GM18861 (cell line): Measurements from ENCODE around the gene HS3ST3A1.

Experiments used
- ATAC-seq: cut with Tn5 transposase; IDR thresholded peaks from one replicate; pipeline ENCODE4 v1.9.1; 2021; ENCODE audit not compliant: unreplicated experiment

Gene HS3ST3A1

DNA sequence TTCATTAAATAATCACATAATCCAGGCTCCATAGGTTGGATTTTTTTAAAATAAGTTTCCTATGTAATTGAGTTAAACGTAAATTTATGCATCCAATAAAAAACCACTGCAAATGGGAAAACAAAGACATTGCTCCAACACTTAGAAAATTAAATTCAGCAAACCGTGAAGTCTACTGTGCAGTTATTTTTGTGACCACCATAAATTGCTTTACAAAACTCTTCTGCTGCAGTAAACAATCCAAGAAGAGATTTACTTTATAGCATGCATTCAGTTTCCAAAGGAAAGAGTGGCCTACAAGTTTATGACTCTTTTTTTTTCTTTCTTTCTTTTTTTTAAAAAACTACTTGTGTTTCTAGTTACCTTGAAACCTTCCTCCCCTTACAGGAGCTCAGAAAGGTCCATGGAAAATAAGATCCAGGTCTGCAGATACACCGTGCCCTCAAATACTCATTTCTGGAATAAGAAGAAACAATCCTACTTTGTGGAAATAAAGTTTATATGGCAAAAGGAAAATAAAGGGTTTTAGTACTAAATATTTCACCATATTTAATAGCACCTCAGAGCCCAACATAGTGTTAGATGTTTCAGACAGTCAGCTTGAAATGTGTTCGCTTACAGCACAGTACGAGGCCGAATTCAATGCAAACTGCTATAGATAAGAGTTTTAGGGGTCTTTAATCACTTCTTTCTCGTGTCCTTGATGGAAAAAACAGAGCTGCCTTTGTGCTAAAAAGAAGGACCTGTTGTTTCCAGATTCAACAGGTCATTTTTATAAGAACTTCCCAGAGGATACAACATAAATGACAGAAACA, 3.2 kb downstream of the HS3ST3A1 start:
- ATAC-seq, result no peak

DNA sequence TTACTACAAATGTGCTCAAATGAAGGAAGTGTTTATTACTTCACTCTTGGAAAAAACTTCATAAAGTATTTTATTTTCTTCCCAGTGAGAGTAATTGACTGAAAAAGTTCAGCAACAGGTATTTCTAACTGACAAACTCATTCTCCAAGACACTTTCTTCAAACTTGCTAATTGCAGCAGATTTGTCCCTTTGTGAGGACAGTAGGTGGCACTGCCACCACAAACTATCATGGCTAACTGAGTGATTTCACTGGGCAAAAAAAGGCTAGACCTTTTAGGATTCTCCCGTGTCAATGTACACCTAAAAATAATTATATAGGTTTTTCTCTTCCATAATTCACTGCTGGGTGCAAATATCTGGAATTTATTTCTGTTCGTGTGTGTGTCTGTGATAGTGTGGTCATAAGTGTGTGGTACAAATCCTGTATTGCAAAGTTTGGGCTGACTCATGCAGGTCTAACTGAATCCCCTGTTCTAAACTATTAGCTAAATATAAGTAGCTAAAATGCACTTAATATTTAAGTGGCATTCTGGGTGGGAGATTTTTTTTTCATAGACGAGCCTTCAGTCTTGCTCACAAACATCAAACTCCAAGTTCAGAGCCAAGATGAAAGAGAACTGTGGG, 3.9 kb downstream of the HS3ST3A1 start:
- no peak for ATAC-seq

DNA sequence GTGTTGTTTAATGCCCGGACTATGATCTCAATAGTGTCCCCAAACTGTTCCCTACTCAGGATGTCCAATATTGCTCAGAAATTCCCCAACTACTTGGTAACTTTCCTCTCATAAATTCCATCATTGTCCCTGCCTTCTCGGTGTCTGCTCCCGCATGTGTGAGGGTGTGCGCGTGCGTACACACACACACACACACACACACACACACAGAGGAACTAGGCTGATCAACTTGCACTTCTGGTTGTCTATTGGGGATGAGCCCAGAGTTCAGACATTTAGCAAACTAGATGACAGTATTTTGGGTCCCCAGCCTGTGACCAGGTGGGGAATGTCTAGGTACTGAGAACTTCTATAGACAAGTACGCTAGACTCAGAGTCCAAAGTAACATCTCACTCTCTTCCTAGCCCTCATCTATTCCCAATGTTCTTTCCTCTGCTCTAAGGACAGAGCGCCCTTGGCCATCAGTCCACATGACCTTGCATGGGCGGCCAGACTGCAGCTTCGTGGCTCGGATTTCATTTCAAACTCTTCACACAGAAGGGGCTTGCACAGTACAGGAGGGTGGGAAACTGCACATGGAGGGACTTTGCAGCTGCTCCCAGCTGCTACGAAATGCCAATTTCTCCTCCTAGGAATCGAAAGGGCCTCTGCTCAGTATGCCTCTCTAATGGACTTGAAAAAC, 5.3 kb downstream of the HS3ST3A1 start:
- ATAC-seq, result no peak

DNA sequence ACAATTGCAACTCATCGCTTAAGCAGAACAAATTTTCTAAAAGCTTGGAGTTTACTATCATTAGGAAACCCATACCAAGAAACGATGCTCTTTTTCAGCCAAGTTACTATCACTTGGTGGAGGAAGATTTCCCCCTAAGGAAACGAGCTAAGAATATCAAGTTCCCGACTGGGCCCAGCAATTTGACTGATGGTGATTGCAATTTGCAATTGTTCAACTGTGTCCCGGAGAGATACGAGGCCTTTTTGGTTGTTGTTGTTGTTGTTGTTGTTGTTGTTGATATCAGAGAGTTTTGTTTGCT, 6.2 kb downstream of the HS3ST3A1 start:
- ATAC-seq, result no peak

DNA sequence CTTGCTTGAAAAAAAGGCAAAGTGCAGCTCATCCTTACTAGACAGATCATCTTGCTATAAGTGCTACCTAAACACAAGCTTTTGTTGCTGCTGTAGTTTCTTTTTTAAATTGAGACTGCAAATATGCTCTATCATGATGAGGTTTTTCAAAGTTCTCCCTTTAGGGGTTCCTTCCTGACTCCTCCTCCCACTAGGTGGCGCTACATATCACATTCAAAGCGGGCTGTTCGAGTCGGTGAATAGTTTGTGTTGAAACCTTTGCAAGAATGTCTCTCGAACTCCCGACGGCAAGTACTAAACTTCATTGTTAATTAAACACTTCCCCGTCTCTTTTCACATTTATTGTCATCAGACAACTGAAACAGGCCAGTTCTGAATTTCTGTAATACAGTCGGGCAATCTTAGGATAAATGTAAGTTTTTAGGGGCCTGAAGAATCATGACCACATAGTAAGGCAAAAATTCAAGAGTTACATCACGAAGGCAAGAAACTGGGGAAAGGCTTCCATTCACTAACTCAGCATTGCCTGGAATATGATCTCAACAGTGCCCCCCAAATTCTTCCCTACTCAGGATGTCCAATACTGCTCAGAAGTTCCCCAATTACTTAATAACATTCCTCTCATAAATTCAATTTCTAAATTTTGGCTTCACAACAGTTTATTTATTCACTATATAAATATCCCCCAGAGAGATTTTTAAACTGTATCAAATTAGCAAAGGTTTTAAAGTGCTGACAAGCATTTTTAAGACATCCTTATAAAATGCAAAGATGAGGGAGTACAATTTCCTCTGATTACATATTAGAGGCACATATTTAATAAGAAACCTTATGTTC, 6.7 kb downstream of the HS3ST3A1 start:
- ATAC-seq, result no peak

DNA sequence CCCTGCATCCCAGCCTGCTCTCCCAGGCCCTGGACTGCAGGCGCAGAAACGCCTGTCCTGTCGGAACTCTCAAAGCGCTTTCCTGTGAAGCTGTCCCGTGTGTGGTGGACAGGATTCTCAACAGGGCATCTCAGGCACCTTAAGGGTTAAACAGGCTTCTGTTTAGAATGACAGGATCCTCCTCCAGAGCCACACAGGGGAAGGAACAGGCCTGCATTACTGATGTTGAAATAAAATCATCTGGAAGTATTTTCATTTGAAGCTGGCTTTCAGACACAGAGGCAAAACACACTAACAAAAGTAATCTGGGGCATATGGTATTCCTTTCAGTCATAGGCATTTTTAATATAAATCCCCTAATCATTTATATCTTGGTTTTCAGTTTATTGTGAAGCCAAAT, 7.4 kb downstream of the HS3ST3A1 start:
- ATAC-seq, result no peak

DNA sequence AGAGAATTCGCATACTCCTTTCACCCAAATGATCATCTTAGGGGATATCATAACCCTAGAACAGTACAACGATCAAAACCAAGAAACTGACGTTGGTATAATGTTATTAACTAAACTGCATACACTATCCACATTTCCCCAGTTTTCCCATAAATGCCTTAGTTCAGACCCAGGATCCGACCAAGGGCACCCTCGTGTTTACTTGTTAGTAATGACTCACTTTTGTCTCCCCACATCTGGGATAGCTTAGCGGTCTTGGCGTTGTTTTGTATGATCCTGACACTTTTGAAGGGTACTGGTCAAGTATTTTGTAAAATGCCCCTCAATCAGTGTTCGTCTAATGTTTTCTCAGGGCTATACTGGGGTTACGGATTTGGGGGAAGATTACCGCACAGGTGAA, 8.0 kb downstream of the HS3ST3A1 start:
- no peak for ATAC-seq

DNA sequence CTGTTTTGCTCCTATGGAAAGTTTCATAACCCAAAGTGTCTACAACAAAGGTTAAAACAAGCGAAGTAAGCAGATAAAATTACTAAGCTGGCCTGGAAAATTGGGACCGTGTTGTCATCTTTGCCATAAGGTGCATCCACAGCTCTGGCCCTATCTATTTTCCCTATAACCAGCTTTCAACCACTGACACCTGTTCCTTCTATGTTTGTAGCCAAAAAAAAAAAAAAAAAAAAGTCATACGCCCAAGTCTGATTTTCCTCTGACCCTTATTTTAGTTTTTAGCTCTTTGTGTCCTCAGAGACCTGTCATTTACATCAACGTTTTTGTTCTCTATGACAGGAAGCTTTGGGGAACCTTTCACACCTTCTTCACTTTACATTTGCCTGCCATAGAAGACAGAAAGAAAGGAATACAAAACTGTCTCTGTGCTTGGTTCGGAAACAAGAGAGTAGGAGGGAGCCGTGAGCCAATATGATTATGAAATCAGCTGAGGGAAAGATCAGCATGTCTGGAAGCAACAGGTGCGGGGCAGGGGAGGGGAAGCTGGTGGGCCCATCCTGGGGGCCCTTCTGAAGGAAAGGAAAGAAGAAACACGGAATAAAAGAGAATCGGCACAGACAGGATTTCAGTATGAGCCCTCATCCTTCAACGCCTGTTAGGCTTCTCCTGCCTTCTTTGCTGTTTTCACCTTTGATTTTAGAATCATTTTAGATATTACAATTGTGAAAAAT, 8.5 kb downstream of the HS3ST3A1 start:
- ATAC-seq, result no peak

DNA sequence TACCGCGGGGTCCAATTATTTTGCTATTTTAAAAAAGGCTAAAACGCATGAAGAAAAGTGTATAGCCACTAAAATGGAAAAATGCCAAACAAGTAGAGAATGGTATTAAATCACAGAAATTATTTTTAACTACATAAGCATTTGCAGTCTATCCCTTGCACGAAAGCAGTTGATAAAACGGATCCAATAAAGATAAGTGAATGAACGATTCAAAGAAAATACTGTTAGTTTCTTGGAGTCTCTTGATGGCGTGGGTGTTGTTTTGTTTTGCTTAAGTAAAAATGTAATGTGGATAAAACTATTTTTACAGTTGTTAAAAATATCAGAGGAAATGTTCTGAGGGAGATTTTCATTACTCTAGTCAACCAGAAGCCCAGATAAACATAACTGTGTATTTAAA, 9.3 kb downstream of the HS3ST3A1 start:
- no peak for ATAC-seq

DNA sequence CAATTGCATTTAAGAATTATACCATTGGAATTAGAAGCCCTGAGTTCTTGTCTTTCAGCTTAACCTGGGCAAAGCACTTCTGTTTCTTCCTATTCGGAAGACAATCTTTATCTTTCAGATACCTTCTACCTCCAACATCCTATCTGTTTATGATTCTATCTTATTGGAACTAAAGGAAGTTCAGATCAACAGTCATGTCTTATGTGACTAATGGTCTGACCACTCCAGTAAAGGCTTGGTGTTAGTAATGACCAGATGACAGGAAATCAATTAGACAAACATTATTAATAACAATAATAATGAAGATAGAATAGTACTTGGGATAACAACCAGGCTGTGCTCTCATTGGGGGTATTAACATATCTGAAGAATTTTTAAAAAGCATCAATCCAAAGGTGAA, 11.3 kb downstream of the HS3ST3A1 start:
- ATAC-seq, result no peak

DNA sequence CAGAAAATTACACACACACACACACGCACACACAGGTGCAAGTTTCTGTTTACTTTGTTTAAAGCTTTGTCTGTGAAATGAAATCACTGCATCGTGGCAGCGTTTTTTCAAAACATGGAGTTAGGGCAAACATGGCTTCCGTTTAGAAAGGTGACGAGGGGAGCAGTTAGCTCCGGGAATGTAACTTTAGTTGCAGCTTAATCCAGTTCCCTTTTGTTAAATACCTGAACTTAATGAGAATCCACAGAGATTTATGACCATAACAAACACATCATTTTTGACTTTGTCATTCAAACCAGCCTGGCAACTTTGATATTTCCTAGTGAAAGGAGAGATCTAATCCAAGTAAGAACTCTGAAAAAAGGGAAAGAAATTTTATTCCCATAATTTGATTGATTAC, 12.1 kb downstream of the HS3ST3A1 start:
- no peak for ATAC-seq

DNA sequence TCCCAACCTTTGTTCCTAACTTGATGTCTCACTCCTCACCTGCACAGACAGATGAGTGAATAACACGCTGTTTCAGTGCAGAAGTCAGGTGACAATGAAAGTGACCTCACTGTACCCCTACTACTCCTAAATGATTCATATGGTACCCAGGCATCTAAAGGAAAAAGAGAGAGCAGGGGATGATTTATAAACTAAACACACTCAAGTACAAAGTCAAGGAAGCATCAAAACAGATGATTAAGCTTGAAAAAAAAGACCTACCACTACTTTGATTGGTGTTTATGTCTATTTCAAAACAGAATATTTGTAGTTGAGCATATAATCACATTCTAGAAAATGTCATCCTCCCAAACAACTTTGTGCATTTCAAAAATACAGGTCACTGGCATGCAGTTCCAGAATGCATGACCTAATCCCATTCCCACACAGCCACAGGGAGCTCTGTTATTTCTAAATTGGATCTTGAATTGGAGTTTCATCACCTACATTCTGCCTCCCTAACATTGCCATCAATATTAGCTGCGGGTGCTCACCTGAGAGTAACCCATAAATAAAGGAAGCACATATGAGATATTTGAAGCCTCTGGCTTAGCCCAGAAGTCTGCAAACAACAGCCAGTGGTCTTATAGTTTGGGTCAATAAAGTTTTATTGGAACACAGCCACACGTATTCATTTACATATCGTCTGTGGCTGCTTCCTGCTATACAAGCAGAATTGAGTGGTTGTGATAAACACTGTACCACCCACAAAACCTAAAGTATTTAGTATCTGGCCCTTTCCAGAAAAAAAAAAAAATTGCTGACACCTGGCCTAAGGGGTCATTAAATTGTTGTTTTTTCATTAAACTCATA, 14.0 kb downstream of the HS3ST3A1 start:
- ATAC-seq, result no peak

DNA sequence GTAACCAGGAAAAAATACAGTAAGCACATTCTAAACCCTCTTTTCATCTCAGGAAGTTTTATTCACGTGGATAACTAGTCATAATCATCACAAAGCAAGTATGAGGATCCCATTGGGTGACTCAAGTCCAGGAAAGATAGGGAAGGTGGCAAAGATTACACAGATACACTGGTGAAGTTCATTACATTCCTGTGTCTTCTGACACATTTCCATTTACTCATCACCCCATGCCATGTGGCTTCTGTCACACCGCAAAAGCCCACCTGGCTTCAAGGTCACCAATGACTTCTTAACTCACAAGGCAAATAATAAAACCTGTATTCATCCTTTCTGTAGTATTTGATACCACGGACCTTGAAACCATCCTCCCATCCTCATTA, 17.0 kb downstream of the HS3ST3A1 start:
- ATAC-seq, result no peak

DNA sequence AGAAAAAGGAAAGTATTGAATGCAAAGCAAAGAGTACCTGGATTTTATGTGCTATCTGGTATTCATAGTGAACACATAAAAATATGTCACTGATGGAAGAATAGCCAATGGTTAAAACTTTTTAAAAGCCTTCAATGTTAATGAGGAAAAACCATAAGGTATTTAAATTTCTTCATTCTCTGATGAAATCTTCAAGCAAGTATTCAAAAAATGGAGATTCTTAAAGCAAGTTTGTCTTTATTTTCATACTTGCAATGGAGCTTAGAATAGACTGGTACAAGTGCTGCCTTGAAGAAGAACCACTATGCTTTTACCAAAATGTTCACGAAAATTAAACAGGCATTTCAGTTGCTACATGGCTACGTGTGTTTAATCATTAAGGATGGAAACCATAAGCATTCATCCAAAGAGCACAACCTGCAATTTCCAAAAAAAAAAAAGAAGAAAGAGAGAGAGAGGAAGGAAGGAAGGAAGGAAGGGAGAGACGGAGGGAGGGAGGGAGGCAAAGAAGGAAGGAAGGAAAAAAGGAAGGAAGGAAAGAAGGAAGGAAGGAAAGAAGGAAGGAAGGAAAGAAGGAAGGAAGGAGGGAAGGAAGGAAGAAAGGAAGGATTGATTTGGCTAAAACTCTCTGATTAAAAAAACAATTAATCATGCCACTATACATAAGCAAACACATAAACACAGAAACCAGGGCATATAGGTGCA, 17.6 kb downstream of the HS3ST3A1 start:
- ATAC-seq, result no peak

DNA sequence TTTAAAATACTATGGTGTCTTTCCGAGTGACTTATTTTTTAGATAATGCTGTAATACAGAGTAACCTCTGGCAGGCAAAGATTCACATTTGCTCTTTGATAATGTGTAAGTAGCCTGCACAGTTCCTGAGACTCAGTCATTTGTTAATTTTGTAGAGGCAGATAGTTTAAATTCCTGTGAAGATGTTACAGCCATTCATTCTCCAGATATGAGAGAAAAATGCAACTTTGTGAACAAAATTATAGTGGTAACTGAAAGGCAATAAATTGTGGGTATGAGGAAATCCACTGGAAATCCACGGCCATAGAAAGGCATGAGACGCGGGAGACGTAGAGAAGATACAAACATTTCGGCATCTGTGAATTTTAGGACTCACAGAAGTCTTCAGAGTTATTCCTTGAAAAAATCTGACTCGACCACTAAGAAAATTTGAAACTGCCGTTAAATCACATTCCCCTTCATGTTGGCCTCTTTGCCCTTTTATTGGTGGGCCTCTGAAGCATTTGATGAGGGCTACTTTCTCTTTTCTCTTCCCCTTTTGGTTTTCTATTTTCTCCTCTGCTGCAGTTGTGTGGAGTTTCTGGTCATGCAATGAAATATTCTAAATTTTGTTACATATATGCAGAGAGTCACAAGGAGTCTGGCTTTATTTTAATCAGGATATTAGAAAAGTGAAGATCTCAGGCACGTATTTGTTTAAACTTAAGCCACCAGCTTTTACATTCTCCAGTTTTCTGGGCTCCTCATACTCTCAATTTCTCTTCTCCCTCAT, 18.8 kb downstream of the HS3ST3A1 start:
- ATAC-seq, result no peak

DNA sequence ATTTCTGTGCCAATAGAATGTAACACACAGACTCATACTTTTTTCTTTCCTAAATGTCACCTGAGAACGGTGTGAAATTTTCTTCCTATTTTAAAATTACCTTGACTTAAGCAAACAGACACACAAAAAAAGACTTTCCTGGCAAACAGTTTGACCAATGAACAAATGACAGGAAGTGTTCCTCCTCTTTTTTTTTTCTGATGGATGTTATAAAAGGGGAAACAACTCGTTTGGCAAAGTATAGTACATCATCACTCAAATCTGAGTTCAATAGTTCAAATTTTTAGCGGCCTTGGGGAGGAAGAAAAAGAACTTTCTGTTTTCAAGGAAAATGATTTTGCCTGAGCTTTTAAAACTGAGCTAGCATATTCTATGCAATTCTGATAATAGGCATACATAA, 19.8 kb downstream of the HS3ST3A1 start:
- no peak for ATAC-seq

DNA sequence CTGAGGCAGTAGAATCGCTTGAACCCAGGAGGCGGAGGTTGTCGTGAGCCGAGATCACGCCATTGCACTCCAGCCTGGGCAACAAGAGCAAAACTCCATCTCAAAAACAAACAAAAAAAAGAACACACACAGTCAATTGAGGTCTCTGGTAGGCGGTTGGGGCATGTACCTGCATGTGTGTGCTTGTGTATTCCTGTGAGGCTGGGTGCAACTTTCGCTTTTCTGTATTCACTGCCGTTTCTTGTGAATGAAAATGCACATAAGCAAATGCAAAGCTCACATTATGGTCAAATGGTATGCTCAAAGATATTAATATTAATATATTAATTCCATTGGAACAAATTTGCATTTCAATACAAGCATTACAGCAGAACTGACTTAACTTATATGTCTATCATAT, 20.9 kb downstream of the HS3ST3A1 start:
- no peak for ATAC-seq

DNA sequence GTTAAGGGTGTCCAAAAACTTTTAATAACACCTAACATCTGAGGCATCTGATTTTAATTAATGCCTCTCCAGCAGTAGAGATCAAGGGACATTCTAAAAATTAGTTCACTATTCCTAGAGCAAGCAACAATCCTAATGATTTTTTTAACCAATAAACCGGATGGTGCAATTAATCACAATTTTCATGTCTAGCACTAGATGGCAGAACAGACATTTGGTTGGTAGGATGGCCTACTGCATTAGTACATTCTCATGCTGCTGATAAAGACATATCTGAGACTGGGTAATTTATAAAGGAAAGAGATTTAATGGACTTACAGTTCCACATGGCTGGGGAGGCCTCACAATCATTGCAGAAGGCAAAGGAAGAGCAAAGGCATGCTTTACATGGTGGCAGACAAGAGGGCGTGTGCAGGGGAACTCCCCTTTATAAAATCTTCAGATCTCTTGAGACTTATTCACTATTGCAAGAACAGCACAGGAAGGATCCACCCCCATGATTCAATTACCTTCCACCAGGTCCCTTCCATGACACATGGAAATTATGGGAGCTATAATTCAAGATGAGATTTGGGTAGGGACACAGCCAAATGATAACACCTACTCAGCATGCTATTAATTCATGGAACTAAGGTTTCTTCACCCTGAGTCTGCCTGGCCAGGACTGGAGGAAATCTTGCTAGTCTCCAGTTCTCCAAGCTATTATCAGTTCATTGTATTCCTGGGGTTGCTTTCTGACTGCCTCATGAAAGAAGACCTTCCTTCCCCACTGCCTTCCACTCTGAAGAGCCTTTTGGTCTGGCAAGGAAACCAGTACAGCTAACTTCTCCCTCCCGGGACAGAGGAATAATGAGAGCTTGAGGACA, 24.8 kb downstream of the HS3ST3A1 start:
- no peak for ATAC-seq
